K562 (cell line): Measurements from ENCODE around the gene OTOP1. TPM values are rescaled to one million over a fixed set of nuclear protein-coding genes. Genes with fewer than 3 reads are reported as not detected.
A peak's percentile ranks its signal among the peaks of the same experiment; 100 is the strongest.

ENCODE experiments used
- CHD1 ChIP-seq: fragments of 200-600 bp; sonication (generic); IDR thresholded peaks from one replicate; pipeline ENCODE4 v1.6.1; 2012; ENCODE audit warnings: mild to moderate bottlenecking, moderate library complexity, low read length, inconsistent platforms
- DACH1 ChIP-seq: fragments of 450-650 bp; IDR thresholded peaks from 2 replicates; pipeline ENCODE4 v1.6.1; 2018; ENCODE audit not compliant: partially characterized antibody
- ERF ChIP-seq: fragments of 450-650 bp; formaldehyde crosslinking; IDR thresholded peaks from 2 replicates; pipeline ENCODE4 v1.4.0; 2020; ENCODE audit warnings: mild to moderate bottlenecking, mixed read lengths
- ESRRB ChIP-seq: fragments of 250-450 bp; sonication (Bioruptor Pico); IDR thresholded peaks from 2 replicates; pipeline ENCODE4 v1.5.0; 2020; ENCODE audit warnings: mild to moderate bottlenecking, moderate library complexity, borderline replicate concordance
- FOSL1 ChIP-seq: fragments of 200-800 bp; sonication (Bioruptor generic); conservative IDR thresholded peaks from 2 replicates; pipeline ENCODE4 v1.6.1; 2016; ENCODE audit warnings: missing genetic modification characterization, missing compliant biosample characterization
- FOXM1 ChIP-seq, 2 experiments: fragments of 450-650 bp in 1 of 2; sonication (generic) in 1 of 2; formaldehyde crosslinking in 1 of 2; IDR thresholded peaks; 2 replicates each; pipeline versions ENCODE4 v1.6.1 to v1.9.0; 2017 to 2022; ENCODE audit warnings: low read depth in 2 of 2, mild to moderate bottlenecking in 2 of 2, missing genetic modification reagents in 1 of 2, moderate library complexity in 1 of 2
- HNRNPL ChIP-seq: fragments of 200-400 bp; formaldehyde crosslinking; IDR thresholded peaks from 2 replicates; pipeline ENCODE4 v1.6.1; 2017; ENCODE audit warnings: low read depth, mild to moderate bottlenecking, low read length
- ZNF146 ChIP-seq: IDR thresholded peaks from one replicate; pipeline ENCODE4 v1.6.1; 2018; ENCODE audit warnings: missing compliant biosample characterization; ENCODE audit not compliant: unreplicated experiment
- polyA plus RNA-seq, 8 experiments: library from polyadenylated mRNA; depleted of rRNA in 4 of 8; stranded (reverse) in 5 of 8; unstranded in 3 of 8; fragments of >200 nt; fragmentation: Nextera tagmentation in 2 of 8; fragmentation: Illumina TruSeq in 1 of 8; extraction: Ambion mirVana in 2 of 8; extraction: Trizol in 1 of 8; gene quantifications; 2 replicates each; pipeline versions ENCODE4 v1.2.1 to v1.2.3, GENCODE V29; 2011 to 2014; ENCODE audit warnings: inconsistent platforms in 1 of 8, missing spikeins in 1 of 8
- total RNA-seq, 7 experiments: library from RNA; depleted of rRNA in 6 of 7; stranded (reverse); fragments of >200 nt in 6 of 7; fragmentation: Illumina TruSeq in 2 of 7; extraction: Trizol in 2 of 7; gene quantifications; 2 replicates each; pipeline versions ENCODE4 v1.2.1 to v1.2.3, GENCODE V29; 2011 to 2021; ENCODE audit warnings: low replicate concordance in 1 of 7
- TF ChIP-seq, protein P1 (sequence below): fragments of 450-650 bp; IDR thresholded peaks from 2 replicates; pipeline ENCODE4 v1.6.1; 2017; ENCODE audit warnings: antibody characterized with exemption
- TF ChIP-seq, protein P2 (sequence below): fragments of 450-650 bp; conservative IDR thresholded peaks from 2 replicates; pipeline ENCODE4 v1.6.1; 2016; ENCODE audit warnings: missing genetic modification characterization, low read depth, mild to moderate bottlenecking, control low read depth, missing compliant biosample characterization
- TF ChIP-seq, protein P3 (sequence below), 2 experiments: fragments of 450-650 bp in 1 of 2; sonication (generic) in 1 of 2; formaldehyde crosslinking in 1 of 2; IDR thresholded peaks in 1 of 2; conservative IDR thresholded peaks in 1 of 2; 2 replicates each; pipeline versions ENCODE4 v1.6.1 to v1.8.1; 2016 to 2023; ENCODE audit warnings: mild to moderate bottlenecking in 2 of 2, moderate library complexity in 2 of 2, inconsistent platforms in 1 of 2, missing genetic modification reagents in 1 of 2
- TF ChIP-seq, protein P4 (sequence below): sonication (generic); formaldehyde crosslinking; IDR thresholded peaks from 2 replicates; pipeline ENCODE4 v1.8.0; 2022; ENCODE audit warnings: missing genetic modification reagents, mild to moderate bottlenecking, borderline replicate concordance
- TF ChIP-seq, protein P5 (sequence below): fragments of 250-450 bp; sonication (Bioruptor Pico); IDR thresholded peaks from 2 replicates; pipeline ENCODE4 v1.4.0; 2020; ENCODE audit warnings: mild to moderate bottlenecking, moderate library complexity
- TF ChIP-seq, protein P6 (sequence below): fragments of 450-650 bp; formaldehyde crosslinking; IDR thresholded peaks from 2 replicates; pipeline ENCODE4 v1.4.0; 2020; ENCODE audit warnings: mild to moderate bottlenecking, moderate library complexity

The OTOP1 gene
- total and polyA plus RNA-seq, 9 of the 15 experiments (the other 6 are each of a cell fraction or from before 2014, with no cell fraction given): not detected

DNA sequence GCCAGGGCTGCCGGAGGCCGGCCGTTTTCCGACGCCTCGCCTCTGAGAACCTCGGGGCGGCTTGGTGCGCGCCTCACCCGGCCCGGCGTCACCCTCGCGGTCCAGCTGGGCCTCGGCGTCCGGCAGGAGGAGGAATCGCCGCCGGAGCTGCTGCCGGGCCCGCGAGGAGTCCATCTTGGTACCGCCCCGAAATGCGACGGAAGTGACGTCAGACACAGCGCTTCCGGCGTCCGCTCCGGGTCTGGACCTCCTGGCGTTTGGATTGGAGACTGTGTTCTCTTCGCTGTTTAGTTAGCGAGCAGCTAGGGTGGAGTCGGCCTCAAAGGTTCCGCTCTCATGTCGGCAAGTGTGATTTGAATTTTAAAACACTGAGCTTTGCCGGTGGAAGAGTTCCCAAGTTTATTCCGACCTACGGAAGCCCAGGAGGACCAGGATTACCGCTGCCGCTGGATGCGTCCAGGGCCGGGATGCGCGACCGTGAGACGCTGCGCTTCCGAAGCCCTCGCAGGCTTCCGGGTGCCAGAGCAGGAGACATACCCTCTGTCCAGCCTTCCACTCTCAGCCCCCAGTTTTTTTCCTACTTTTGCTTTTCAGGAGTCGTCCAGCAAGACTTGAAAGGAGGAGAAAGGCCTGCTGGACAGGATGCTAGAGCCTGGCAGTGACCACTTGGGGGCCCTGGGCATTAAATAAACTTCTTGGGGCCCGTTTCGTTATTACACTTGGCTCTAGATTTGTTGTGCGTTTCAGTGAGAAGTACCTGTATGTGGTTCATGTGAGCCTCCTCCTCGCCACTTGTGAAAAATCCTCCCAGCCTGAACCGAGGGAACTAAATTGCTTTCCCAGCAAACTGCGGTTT, 21.5 kb upstream of the OTOP1 start, which contains the start of gene TMEM128 (continued):
- TF ChIP-seq, protein P1, sequence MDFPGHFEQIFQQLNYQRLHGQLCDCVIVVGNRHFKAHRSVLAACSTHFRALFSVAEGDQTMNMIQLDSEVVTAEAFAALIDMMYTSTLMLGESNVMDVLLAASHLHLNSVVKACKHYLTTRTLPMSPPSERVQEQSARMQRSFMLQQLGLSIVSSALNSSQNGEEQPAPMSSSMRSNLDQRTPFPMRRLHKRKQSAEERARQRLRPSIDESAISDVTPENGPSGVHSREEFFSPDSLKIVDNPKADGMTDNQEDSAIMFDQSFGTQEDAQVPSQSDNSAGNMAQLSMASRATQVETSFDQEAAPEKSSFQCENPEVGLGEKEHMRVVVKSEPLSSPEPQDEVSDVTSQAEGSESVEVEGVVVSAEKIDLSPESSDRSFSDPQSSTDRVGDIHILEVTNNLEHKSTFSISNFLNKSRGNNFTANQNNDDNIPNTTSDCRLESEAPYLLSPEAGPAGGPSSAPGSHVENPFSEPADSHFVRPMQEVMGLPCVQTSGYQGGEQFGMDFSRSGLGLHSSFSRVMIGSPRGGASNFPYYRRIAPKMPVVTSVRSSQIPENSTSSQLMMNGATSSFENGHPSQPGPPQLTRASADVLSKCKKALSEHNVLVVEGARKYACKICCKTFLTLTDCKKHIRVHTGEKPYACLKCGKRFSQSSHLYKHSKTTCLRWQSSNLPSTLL: no peak
- TF ChIP-seq, protein P2, sequence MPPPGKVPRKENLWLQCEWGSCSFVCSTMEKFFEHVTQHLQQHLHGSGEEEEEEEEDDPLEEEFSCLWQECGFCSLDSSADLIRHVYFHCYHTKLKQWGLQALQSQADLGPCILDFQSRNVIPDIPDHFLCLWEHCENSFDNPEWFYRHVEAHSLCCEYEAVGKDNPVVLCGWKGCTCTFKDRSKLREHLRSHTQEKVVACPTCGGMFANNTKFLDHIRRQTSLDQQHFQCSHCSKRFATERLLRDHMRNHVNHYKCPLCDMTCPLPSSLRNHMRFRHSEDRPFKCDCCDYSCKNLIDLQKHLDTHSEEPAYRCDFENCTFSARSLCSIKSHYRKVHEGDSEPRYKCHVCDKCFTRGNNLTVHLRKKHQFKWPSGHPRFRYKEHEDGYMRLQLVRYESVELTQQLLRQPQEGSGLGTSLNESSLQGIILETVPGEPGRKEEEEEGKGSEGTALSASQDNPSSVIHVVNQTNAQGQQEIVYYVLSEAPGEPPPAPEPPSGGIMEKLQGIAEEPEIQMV: peak; percentile 92
- no peak for TF ChIP-seq ZNF146
- peak; percentile 50 for TF ChIP-seq FOSL1 (tag)
- peak; percentile 52; the same call in 1 of the 2 replicates for TF ChIP-seq FOXM1 (IDR thresholded peaks at IDR 0.05; ENCODE audit: low read depth)
- no peak for TF ChIP-seq FOXM1 (CRISPR knock-in tag; IDR thresholded peaks at IDR 0.05; ENCODE audit: low read depth)
- TF ChIP-seq DACH1: peak; percentile 46
- TF ChIP-seq, protein P3, sequence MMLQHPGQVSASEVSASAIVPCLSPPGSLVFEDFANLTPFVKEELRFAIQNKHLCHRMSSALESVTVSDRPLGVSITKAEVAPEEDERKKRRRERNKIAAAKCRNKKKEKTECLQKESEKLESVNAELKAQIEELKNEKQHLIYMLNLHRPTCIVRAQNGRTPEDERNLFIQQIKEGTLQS (IDR thresholded peaks at IDR 0.05): peak; percentile 94
- TF ChIP-seq, protein P3 (CRISPR knock-in tag; conservative IDR thresholded peaks at IDR 0.05): no peak; the same call in 1 of the 2 replicates
- TF ChIP-seq, protein P4, sequence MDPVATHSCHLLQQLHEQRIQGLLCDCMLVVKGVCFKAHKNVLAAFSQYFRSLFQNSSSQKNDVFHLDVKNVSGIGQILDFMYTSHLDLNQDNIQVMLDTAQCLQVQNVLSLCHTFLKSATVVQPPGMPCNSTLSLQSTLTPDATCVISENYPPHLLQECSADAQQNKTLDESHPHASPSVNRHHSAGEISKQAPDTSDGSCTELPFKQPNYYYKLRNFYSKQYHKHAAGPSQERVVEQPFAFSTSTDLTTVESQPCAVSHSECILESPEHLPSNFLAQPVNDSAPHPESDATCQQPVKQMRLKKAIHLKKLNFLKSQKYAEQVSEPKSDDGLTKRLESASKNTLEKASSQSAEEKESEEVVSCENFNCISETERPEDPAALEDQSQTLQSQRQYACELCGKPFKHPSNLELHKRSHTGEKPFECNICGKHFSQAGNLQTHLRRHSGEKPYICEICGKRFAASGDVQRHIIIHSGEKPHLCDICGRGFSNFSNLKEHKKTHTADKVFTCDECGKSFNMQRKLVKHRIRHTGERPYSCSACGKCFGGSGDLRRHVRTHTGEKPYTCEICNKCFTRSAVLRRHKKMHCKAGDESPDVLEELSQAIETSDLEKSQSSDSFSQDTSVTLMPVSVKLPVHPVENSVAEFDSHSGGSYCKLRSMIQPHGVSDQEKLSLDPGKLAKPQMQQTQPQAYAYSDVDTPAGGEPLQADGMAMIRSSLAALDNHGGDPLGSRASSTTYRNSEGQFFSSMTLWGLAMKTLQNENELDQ (CRISPR knock-in tag): no peak
- TF ChIP-seq, protein P5, sequence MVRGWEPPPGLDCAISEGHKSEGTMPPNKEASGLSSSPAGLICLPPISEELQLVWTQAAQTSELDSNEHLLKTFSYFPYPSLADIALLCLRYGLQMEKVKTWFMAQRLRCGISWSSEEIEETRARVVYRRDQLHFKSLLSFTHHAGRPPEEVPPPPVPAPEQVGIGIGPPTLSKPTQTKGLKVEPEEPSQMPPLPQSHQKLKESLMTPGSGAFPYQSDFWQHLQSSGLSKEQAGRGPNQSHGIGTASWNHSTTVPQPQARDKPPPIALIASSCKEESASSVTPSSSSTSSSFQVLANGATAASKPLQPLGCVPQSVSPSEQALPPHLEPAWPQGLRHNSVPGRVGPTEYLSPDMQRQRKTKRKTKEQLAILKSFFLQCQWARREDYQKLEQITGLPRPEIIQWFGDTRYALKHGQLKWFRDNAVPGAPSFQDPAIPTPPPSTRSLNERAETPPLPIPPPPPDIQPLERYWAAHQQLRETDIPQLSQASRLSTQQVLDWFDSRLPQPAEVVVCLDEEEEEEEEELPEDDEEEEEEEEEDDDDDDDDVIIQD: no peak
- TF ChIP-seq ESRRB (CRISPR knock-in tag): no peak
- no peak for TF ChIP-seq HNRNPL
- TF ChIP-seq ERF (CRISPR knock-in tag): 0 out of 2 replicates have a peak, but pooled peaks have one; percentile 20
- TF ChIP-seq, protein P6, sequence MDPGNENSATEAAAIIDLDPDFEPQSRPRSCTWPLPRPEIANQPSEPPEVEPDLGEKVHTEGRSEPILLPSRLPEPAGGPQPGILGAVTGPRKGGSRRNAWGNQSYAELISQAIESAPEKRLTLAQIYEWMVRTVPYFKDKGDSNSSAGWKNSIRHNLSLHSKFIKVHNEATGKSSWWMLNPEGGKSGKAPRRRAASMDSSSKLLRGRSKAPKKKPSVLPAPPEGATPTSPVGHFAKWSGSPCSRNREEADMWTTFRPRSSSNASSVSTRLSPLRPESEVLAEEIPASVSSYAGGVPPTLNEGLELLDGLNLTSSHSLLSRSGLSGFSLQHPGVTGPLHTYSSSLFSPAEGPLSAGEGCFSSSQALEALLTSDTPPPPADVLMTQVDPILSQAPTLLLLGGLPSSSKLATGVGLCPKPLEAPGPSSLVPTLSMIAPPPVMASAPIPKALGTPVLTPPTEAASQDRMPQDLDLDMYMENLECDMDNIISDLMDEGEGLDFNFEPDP: no peak
- no peak for TF ChIP-seq CHD1
